Right kidney (tissue), 1 donor: Measurements from ENCODE around the gene PDE7B.

ENCODE experiments used
- DNase-seq: peaks from one replicate; pipeline ENCODE4 v3.0.0-alpha.2; 2016

PDE7B gene

DNA sequence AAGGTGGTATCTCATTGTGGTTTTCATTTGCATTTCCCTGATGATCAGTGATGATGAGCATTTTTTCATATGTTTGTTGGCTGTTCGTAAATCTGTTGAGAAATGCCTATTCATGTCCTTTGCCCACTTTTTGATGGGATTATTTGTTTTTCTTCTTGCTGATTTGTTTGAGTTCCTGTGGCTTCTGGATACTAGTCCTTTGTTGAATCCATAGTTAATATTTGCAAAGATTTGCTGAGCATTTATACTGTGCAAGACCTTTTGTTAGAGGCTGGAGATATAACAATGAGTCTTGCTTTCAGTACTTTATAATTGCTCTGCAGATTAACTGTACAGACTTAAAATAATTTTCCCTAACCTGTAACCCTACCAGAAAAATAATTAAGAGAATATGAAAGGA, 35.6 kb downstream of the PDE7B start:
- no peak for DNase-seq

DNA sequence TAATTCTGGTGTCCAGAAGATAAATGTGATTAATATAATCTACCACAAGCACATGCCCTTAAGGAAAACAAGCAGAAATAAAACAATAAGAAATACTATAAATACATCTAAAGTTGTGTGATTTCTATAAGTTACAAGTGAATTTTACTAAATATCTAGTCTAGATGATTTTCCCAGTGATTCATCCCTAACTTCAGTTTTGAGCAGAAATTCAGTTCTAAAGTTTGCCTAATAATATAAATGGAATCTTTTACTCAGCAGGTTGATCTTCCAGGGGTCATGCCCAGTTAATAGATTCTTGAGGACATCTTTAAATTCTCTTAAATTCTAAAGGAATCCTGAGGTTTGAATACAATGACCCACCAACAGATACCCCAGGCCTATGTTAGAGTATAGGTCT, 37.3 kb downstream of the PDE7B start:
- DNase-seq: no peak

DNA sequence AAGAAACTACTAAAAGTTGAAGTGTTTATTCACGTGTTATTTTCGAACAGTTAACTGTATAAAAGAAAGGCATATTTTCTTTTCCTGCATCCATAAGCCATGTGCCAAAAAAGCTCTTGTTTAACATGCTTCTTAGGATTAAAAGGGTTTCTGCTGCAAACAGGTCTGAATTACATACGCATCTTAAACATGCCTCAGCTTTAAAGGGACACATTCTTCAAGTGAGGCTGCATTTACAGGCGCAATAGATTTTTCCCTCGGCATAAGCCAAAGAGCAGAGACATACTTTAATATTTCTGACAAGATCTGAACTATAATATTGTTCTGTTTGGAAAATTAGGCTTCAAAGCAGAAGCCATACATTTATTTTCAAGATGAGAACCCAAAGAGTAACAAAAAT, 39.4 kb downstream of the PDE7B start:
- DNase-seq: no peak

DNA sequence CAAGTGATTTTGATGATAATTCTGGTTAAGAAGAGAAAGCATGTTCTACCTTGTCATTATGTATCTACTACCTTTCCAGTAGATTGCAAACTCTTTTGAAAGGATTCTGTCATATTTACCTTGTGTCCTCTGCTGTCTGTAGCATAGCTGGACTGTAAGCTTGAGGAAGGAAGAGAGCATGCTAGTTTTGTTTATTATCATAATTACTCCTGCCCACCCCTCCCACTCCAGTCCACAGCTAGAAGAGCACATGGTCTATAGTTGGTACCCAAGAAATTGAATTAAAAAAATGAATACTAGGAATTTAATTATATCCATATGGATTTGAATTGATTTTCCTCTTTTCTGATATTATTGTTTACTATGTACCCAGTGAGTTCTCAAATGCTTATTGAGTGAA, 40.2 kb downstream of the PDE7B start:
- no peak for DNase-seq

DNA sequence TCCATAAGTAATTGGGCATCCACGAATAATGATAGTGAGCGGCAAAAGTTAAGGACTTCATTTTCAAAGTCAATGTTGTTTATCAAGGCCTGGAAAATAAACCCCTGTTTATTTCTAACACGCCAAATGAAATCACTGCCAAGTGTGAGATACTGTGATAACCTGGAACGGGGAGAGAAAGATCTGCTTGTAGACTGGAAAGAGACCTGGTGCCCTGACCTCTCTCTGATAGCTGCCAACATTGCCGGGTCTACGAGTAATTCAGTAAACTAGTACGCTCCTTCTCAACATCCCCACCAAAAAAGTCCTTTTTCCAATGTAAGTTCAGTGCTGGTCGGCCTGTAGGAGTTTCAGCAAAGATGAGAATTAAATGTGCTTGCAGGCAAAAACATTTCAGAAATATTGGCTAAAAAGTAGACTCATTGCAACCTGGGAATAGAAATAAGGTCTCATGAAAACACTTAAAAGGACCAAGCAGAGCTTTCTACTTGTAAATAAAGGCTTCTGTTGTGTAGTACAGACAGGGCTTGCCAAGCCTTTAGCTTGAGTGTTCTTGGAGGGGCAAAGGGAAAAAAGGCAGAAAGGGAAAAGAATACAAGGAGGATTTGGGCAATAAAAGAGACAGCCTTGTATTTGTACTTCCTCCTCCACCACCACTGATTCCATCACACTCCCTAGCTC, 43.9 kb downstream of the PDE7B start:
- no peak for DNase-seq

DNA sequence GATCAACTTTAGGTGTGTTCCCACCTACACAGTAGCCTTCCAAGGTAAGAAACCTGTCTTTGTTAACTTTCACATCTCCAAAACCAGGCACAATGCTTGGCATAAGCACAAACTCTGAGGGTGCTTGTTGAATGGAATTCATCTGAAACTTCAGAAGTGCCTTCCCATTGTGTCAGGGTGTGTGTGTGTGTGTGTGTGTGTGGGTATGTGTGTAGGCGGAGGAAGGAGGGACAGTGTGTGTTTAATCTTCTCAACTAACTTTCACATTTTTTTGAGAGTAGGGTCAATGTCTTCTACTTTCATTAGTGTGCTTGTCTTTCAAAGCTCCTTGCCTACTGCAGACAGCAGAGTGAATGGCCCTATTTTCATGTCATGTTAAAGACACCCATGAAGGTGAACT, 45.6 kb downstream of the PDE7B start:
- DNase-seq: no peak

DNA sequence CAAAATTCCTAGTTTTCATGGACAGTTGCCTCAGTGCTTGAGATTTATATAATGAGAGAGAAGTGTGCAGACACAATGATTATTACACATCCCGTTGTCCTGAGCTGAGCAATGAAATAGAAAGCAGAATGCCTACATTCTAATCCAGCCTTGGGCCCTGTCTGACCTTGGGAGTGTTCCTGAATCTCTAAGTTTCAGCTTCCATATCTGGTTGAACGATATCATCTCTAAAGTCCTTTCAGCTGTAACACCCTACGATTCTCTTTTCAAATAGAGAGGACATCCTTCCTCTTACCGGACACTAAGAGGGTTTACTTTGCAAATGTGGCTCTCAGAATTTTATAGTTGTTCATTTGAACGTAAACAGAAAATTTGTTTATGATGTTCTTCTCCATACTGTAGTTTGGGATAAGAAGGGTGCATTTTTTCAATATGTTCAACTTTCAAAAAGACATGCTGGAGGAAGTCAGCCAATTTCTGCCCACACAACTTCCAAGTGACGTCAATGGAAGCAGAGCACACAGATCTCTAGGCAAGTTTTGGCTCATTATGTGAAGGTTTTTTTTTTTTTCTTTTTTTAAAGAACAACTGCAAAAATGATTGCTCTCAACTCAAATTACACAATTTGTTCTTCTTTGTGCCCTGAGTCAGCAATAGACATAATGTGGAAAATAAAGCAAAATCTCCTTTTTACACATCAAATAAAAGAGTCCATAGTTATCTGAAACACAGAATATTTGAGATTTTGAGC, 50.4 kb downstream of the PDE7B start:
- DNase-seq: no peak

DNA sequence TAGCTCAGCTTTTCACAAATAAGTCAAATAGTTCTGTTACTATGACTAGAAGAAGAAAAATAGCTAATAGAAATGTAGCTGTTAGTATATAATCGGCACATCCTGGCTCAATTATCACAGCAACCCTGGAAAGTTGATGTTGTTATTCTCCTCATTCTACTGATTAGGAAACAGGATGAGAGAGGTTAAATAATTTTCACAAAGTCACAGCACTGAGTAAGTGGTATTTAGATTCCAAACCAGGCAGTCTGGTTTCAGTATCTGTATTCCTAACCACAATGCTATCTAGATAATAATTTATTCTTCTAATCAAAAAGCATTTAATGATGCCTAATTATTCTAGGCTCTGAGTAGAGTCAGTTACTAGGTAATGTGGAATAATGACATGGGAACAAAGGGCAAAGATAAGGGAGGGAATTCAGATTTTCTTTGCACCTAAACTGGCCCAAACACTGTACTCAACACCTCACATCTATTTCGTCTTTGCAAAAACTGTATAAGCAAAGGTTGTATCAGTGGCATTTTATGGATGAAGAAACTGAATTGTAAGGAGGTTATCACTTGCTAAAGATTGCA, 51.3 kb downstream of the PDE7B start:
- DNase-seq: no peak

DNA sequence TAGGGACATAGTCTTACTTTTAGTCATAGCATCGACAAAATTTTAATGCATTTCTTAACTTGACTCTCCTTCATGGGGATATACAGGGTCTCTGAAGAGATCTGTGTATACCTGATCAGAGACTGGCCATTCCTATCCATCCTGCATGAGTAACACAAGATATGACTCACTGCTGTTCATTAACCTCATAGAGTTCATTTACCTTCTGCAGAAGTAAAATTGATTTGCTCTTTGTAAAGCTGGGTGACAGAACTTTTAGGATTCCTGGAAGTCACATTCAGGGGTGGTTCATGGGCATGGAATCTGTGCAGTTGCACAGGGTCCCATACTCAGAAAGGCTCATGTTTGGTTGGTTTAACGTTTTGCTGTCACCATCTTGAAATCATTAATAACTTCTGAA, 53.2 kb downstream of the PDE7B start:
- DNase-seq: no peak

DNA sequence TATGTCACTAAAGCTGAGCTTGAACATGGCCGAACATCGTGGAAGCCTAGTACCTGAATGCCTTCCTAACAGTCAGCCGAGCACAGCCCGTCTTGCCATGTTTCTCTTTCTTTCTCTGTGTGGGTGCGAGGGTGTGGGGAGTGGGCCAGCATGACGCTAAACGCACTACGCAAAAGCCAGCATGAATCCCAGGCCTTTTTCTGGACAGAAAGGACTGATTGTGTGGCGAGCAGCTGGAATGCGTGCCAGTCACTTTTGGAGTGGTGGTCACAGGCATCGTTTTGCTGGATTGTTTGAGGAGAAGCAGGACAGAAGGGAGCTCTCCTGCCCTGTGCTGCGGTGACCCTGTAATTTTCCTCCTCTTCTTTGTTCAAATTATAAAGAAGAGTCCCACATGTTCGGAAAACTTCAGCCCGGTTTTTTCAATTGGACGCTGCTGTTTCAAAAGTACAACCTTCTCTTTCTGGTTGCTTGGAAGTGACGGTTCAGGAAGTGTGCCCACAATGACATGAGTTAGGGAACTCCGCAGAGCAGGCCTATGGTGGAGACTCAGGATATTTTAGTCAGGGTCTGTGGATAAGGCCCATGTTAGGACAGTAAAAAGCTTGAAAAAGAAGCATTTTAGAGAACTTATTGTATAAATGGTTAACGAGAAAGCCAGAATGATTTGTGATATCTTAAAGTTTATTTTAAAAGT, 54.3 kb downstream of the PDE7B start:
- DNase-seq: no peak

DNA sequence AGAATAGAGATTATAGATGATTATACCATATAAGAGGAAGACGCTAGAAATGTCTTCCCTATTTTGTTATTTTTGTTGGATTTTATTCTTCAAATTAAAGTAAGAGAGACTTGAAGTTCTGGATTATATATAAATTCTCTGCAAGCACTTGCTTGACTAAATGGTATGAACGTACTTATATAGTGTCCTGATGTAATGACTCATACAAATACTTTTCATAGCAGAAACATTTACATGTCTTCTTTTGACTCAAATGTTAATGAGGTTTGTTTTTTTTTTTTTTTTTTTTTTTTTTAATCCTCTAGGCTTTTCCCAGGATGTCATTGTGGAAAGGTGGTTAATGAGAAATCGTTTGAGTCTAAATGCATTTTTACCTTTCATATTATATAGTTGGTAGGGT, 55.0 kb downstream of the PDE7B start:
- DNase-seq: no peak

DNA sequence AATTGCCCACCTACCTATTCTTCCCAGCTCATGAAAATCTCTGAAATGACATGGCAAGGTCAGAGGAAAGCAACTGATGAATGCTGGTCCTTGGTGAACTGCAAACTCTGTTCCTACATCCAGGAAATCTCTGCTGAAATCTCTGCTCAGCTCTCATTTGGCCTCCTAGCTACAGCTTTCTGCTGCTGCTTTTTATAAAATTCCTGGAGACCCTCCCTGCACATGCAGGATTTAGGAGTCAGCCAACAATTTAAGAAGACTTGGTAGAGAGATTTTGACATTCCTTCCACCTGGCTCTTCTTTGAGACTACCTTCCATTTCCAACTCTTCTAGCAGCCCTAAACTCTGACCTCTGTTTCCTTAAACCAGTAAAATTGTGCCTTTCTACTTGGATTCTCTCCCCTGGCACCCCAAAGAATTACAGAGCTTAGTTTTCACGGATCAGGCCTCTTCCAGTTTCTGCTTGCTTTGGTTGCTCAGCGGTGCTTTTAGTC, 55.5 kb downstream of the PDE7B start:
- no peak for DNase-seq

DNA sequence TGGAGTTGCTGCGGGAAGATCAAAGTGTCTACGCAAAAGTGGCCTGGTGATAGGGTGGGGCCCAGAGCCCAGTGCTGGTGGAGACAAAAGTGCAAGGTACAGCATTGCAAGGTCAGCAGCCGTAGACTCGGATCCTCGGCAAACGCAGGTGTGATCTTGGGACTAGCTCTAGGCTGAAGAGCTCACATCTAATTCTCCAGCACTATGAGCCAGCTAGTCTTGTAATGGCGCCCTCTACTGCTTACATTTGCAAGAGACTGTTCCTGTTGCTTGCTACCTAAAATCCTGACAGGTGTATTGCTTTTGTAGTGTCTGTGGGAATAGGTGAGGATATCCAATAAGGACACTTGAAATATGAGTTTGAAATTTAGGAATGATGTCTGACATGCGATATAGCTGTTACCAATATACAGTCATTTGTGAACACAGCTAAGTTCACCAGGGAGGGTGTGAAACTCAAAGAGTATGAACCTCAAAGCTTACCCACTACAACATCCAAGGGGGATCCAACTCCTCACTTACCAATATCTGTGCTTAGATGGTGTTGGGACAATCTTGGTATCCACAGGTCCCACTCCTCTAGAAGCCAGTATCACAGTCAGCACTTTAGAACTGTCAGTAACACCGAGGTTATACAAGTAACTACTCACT, 58.4 kb downstream of the PDE7B start:
- DNase-seq: no peak

DNA sequence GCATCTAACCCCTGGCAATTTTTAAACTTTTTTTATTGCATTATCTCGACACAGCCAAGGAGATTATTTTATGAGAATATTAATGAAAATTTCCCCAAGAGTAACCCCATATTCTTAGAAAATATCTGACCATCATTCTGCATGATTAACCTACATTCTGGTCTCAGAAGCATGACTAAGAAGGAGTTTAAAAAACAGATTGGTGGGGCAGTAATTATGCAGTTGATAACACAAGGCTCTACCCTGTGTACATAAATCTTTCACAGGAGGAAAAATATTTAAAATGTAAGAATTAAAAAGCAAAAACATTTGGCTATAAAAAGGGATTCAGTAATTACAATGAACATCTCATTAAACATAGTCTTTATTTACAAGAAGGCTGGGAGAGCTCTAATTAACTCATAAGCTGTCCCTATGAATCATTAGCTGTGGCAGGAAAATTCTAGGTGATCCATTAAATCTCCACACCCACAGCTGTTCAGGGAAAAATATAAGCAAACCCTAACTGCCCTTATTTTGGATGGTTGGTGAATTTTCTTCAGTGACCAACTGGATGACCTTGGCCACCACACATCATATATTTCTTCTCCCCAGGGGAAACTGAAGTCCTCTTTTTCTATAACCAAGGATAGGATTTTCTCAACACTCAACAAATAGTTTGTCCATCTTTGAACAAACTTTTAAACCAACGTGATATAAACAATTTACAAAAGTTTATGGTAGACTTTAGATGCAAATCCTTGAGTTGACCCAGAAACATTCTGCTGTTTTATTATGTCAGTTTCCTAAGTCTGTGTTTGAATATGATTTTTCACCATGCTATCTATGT, 59.5 kb downstream of the PDE7B start:
- DNase-seq: no peak

DNA sequence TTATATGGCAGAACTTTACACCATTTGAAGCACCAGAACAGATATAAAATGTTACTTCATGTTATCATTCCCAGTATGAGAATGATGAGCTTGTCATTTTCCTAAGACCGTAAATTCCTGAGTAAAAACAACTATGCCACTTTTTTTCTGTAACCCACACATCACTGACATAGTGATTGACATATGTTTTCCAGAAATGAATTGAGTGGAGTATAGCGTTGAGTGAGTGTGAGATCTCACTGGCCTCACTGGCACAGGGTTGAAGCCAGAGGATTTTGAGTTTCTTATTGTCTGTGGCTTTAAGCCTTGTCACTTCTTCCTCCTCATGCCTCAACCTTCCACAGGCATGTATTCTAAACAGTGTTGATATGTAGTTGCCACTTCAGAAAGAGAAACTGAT, 62.3 kb downstream of the PDE7B start:
- DNase-seq: no peak

DNA sequence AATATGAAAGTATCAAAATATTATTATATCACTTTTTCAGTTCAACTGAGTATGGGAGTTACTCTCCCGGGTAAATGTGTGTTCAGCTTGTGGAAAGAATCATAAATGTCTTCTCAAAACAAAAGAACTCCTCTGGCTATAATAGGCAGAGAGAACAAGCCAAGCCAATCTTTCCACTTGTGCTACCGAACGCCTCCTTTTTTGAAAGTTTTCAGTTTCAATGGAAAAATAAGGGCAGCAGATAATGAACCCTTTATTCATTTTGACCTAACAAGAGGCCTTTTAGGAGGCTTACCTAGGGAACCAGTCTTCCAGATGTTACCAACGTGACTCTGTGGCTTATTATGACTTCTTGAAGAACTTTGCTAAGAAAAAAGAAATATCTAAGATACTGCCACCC, 67.5 kb downstream of the PDE7B start:
- DNase-seq: no peak

DNA sequence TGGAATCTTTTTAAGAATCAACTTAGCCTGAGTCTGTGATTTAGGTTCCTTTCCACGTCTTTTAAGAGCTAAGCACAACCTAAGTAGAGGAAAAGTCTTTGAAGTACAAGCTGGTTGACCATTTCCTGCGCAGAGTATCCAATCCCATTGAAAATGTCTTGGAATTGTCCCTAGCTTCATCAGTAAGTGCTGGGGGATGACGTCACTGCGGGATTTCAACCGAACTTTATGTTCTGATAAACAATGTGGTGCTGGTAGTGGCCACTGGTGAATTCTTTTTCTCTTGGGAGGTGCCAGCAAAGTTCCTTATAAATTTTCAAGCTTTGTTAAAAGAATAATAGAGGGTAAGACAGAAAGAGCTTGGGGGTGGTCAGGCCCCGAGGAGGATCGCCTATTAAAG, 69.2 kb downstream of the PDE7B start:
- DNase-seq: no peak

DNA sequence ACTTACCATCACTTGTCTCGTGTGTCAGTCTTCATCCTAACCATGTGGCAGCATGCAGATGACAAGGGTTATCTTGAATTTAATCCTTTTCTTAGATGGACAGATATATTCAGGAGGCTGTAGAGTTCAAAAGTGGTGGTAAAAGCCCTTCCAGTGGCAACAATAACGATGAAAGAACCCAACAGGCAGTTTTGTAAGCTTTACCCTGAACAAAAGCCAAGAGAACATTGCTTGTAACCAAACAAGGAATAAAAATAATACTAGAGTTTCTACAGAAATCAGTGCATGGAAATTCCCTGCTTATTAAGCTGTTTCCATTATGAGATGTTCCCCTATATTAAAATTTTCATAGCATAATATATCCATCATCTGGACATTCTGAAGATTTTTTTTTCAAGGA, 69.7 kb downstream of the PDE7B start:
- DNase-seq: no peak

DNA sequence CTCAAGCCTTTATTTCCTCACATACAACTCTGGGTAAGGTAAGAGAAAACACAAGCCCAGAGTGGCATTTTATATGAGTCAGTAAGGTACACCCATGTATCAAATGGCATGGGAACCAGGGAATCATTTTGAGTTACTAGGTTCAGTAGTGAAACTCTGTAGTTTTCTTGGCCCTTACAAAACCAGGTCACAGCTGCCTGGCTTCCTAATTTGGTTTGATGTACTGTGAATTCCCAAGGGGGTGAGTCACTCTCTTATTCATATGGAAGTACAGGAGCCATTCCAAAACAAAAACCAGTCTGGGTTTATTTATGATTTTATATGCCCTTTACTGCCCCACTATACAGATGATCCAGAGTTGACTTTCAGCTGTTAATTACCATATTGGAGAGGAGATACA, 70.7 kb downstream of the PDE7B start:
- no peak for DNase-seq

DNA sequence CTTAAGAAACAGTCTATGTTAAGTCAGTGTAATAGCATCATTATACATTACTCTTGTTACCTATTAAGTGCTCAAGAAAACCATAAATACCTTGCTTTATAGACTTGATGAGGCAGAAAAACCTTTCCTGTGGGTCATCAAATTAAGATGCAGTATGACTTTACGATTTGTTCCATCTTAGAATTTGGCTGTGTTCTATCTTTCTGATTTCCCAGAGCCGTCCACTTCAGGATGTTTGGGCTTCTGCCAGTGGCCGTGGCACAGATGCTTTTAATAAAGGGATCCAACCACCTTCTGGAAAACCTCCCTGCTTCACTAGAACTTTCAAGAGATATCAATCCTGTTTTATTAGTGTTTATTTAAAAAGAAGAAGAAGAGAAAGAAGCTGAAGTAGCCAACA, 71.2 kb downstream of the PDE7B start:
- DNase-seq: no peak

DNA sequence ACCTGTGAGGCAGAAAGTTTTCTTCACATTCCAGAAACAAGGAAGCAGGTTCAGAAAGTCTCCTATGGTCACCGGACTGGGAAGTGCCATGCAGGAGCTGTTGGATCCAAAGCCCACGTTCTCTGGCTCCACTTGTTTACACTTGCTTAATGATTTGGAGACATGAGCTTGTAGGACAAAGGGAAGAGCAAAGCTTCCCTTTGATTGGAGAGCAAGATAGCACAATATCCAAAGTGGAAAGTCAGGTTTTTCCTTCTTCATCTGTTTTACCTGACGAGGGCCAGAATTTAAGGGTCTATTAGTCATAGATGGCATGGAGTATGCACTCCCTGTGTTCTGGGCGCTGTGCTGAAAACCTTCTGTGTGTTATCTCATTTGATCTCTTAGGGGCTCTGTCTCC, 81.2 kb downstream of the PDE7B start:
- no peak for DNase-seq
